HG03354 (cell line): ENCODE data around the gene WIPI1.
A peak's percentile ranks its signal among the peaks of the same experiment; 100 is the strongest.
"Not testable (repeated sequence)": the region's sequence is repeated elsewhere in the genome, so short reads cannot be mapped to it uniquely, and the experiment has no call there.

Experiments used
- ATAC-seq: cut with Tn5 transposase; IDR thresholded peaks from one replicate; pipeline ENCODE4 v1.9.1; 2021; ENCODE audit warnings: mild to moderate bottlenecking; ENCODE audit not compliant: unreplicated experiment, poor library complexity, severe bottlenecking

The WIPI1 gene

GRCh38 chr17:68422821-68423220 is 34.5 kb downstream of the WIPI1 start:
- no peak for ATAC-seq

GRCh38 chr17:68421486-68421885 is 35.8 kb downstream of the WIPI1 start:
- ATAC-seq = no peak

- no peak for ATAC-seq
Observed at GRCh38 chr17:68420065-68420464, 37.2 kb downstream of the WIPI1 start.

DNA sequence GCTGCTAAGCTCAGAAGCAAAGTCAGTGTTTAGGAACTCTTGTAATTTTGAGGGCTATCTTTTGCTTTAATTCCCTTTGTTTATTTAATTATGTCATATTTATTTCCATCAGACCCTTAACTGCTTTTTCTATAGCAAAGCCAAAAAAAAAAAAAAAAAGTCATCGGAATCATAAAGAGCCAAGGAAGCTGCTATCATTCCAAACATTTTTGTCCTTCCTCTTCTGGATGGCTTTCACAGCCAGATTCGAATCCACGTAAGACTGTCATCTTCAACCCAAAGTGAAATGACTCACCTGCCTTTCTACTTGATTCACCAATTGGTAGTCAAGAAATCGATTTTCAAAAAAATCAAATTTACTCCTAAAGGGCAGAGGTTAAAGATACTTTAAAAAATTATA is 38.4 kb downstream of the WIPI1 start:
- no peak for ATAC-seq

- no peak for ATAC-seq
Observed at GRCh38 chr17:68417317-68417716, 40.0 kb downstream of the WIPI1 start.

DNA sequence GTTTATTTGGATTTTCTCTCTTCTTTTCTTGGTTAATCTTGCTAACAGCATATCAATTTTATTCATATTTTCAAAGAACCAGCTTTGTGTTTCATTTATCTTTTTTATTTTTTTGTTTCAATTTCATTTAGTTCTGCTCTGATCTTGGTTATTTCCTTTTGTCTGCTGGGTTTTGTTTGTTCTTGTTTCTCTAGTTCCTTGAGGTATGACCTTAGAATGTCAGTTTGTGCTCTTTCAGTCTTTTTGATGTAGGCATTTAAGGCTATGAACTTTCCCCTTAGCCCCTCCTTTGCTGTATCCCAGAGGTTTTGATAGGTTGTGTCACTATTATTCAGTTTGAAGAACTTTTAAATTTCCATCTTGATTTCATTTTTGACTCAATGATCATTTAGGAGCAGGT is 42.4 kb downstream of the WIPI1 start:
- ATAC-seq = not testable (repeated sequence)

DNA sequence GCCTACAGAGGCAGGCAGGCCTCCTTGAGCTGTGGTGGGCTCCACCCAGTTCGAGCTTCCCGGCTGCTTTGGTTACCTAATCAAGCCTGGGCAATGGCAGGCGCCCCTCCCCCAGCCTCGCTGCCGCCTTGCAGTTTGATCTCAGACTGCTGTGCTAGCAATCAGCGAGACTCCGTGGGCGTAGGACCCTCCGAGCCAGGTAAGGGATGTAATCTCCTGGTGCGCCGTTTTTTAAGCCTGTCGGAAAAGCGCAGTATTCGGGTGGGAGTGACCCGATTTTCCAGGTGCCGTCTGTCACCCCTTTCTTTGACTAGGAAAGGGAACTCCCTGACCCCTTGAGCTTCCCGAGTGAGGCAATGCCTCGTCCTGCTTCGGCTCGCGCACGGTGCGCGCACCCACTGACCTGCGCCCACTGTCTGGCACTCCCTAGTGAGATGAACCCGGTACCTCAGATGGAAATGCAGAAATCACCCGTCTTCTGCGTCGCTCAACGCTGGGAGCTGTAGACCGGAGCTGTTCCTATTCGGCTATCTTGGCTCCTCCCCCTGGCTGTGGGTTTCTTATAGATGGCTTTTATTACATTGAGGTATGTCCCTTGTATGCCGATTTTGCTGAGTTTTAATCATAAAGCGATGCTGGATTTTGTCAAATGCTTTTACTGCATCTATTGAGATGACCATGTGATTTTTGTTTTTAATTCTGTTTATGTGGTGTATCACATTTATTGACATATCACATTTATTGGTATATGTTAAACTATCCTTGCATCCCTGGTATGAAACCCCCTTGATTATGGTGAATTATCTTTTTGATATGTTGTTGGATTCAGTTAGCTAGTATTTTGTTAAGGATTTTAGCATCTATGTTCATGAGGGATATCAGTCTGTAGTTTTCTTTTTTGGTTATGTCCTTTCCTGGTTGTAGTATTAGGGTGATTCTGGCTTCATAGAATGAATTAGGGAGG is 43.4 kb downstream of the WIPI1 start:
- not testable (repeated sequence) for ATAC-seq

- ATAC-seq = not testable (repeated sequence)
Observed at GRCh38 chr17:68407656-68408055, 49.6 kb downstream of the WIPI1 start.

DNA sequence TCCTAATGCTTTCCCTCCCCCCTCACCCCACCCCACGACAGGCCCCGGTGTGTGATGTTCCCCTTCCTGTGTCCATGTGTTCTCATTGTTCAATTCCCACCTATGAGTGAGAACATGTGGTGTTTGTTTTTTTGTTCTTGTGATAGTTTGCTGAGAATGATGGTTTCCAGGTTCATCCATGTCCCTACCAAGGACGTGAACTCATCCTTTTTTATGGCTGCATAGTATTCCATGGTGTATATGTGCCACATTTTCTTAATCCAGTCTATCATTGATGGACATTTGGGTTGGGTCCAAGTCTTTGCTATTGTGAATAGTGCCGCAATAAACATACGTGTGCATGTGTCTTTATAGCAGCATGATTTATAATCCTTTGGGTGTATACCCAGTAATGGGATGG is 53.5 kb downstream of the WIPI1 start:
- not testable (repeated sequence) for ATAC-seq

GRCh38 chr17:68403122-68403521 is 54.2 kb downstream of the WIPI1 start:
- no peak for ATAC-seq

GRCh38 chr17:68401288-68401687 is 56.0 kb downstream of the WIPI1 start:
- no peak for ATAC-seq

GRCh38 chr17:68400404-68400735 is 56.9 kb downstream of the WIPI1 start:
- no peak for ATAC-seq

- ATAC-seq = no peak
Observed at GRCh38 chr17:68399638-68400403, 57.5 kb downstream of the WIPI1 start.

DNA sequence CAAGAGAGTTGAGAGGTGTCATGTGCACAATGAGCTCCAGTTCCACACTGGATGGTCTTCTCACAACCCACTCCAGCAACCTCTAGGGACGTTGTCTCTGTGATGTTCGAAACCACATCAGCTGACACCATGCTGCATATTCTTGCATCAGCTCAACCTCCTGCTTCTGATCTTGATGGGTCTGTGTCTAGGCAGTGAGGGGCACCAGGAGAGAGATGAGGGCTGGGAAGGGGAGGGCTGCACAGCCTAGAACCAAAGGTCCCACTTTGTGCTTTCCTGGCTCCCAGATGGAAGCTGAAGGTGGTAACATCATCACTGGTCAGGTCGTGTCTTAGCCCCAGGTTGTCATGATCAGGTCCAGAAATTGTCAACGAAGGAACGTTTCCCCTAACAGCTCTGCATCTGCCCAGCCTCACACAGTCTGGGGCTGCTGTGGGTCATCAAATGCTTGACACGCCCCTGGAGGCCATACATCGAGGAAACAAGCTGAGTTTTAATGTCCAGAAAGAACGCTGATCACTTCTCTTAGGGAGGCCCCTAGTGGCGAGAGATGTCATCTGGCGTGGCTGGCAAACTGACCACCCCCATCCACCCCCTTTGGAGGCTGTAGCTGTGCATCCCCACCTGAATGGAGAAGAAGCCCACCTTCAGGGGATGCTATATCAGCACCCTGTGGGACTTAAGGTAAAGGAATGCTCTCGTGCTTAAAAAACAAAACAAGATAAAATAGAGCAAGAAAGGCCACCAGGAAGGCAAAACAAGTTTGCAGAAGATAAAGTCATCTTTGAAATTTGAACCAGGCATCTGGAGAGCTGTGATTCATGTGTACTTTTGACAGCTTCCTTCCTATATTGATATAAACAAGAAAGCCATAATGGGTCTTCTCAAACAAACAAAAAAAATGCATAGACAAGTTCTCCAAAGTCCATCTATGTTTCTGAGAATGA is 58.3 kb downstream of the WIPI1 start:
- peak; percentile 90 for ATAC-seq

- no peak for ATAC-seq
Observed at GRCh38 chr17:68397108-68397536, 60.2 kb downstream of the WIPI1 start.

- no peak for ATAC-seq
Observed at GRCh38 chr17:68396226-68397107, 60.8 kb downstream of the WIPI1 start.

DNA sequence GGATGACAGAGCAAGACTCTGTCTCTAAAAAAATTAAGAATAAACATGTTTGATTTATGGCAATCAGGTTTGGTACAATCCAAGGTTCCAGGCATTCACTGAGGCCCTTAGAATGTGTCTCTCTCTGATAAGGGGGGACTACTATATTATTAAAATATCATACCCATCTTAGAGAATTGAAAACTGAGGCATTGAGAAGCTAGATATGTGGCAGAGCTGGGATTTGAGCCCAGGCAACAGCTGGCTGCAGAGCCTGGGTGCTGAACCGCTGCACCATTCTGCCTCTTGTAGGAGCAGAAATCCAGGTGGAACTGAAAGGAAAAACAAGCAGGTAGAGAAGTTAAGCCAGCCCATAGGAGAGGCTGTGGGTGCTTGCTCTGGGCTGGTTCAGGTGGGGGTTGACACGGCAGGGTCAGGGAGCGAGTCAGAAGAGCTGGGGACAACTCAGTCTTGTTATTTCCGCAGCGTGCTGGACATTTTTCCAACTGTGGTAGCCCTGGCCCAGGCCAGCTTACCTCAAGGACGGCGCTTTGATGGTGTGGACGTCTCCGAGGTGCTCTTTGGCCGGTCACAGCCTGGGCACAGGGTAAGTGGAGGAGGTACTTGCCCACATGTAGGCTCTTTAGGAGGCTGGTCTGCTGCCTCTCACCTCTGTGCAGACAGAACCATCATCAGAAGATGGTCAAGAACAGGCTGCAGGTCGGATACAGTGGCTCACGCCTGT is 62.5 kb downstream of the WIPI1 start:
- no peak for ATAC-seq

DNA sequence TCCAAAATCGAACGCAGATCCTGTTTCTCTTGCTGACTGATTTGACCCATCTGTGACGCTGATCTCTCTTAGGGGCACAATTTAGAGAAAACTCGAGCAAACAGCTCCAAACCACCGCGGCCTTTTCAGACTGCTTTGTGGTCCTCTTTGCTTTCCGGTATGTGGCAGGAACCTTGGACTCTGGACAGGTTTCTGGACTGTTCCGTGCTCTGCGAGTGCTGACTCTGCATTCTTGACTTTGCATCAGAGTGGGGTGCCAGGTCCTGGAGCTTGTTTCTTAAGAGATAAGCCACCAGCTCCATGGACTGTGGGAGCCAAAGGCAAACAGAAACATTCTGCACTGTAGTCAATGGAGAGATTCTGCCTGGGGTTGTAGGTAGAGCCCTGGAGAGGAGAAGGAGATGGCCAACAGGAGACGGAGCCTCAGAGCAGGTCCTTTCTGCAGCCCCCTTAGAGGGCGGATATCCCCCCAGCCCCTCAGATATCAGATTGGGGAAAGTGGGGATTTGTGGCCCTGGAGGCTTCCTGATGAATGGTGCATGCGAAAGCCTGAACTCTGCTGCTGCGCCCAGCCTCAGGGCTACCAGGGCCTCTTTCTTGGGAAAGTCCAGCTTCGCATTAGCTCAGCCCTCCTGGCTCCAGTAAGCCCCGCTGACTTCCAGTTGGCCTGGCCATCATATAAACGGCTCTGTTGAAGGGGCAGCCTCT is 65.6 kb downstream of the WIPI1 start:
- no peak for ATAC-seq
